ENCODE results near the gene GSTP1. TPM values are rescaled to one million over a fixed set of nuclear protein-coding genes. Genes with fewer than 3 reads are reported as not detected.

GSTP1 gene
- total RNA-seq = 293 TPM

GRCh38 chr11:67583247-67584204 is at the start of gene GSTP1:
TSS of gene GSTP1 (plus strand) at chr11:67583812. CDS start at chr11:67583844, 32 bp downstream.
- H3K9me3 ChIP-seq (ENCODE audit: control insufficient read depth in 3 of 3, low read length in 3 of 3) = no peaks in the 10 kb centered on the region
- peak within 1 kb of the TSS; percentile 74 to 76 (median 75) for H3K4me3 ChIP-seq (ENCODE audit: low read length in 3 of 3)
- H3K4me1 ChIP-seq (ENCODE audit: control insufficient read depth in 3 of 3, insufficient read depth in 3 of 3, low read length in 3 of 3) = peaks cover 7 to 28% (median 11%) of the 10 kb centered on the region in 3 donors

GRCh38 chr11:67534070-67534679 is 49.4 kb upstream of the GSTP1 start:
- no peaks in the 10 kb centered on the region for H3K4me1 ChIP-seq (ENCODE audit: control insufficient read depth in 3 of 3, insufficient read depth in 3 of 3, low read length in 3 of 3)
- H3K27me3 ChIP-seq (ENCODE audit: control insufficient read depth in 3 of 3, insufficient read depth in 3 of 3, low read length in 3 of 3) = peaks cover 0 to 7% (median 3%) of the 10 kb centered on the region in 3 donors
- peaks cover 0 to 3% (median 0%) of the 10 kb centered on the region in 3 donors for H3K9me3 ChIP-seq (ENCODE audit: control insufficient read depth in 3 of 3, low read length in 3 of 3)
- H3K36me3 ChIP-seq (ENCODE audit: control insufficient read depth in 3 of 3, insufficient read depth in 3 of 3, low read length in 3 of 3) = no peaks in the 10 kb centered on the region
- no peak overlapping the region for H3K27ac ChIP-seq (ENCODE audit: low read depth, low read length)
- no peak overlapping the region for H3K9ac ChIP-seq (ENCODE audit: low read depth in 1 of 3, low read length in 3 of 3)
- no peak overlapping the region for H3K4me3 ChIP-seq (ENCODE audit: low read length in 3 of 3)

More at GRCh38 chr11:67583247-67584204, at the start of gene GSTP1:
- peak within 1 kb of the TSS; percentile 83 for H3K27ac ChIP-seq (ENCODE audit: low read depth, low read length)
- peaks cover 16 to 23% (median 22%) of the 10 kb centered on the region in 3 donors for H3K36me3 ChIP-seq (ENCODE audit: control insufficient read depth in 3 of 3, insufficient read depth in 3 of 3, low read length in 3 of 3)
- H3K27me3 ChIP-seq (ENCODE audit: control insufficient read depth in 3 of 3, insufficient read depth in 3 of 3, low read length in 3 of 3) = peaks cover 0 to 7% (median 5%) of the 10 kb centered on the region in 3 donors
- peak within 1 kb of the TSS; percentile 85 to 90 (median 89) for H3K9ac ChIP-seq (ENCODE audit: low read depth in 1 of 3, low read length in 3 of 3)

DNA sequence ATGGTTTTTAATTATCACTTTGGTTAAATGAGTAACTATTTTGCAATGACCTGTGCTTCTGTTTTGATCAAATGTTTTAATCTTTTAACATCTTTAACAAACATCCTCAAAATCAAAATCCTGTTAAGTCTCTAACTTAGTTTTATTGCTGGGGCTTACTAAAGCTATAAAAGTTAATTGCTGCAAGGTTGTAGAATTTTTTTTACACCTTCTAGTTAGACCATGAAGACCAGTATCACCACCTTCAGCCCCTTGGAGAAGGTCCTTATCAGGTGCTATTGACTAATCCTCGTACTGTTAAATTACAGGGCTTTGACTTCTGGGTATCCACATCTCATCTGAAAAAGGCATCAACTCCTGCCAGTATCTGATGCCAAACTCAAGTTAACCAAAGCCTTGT is 48.1 kb upstream of the GSTP1 start:
- H3K4me1 ChIP-seq (ENCODE audit: control insufficient read depth in 3 of 3, insufficient read depth in 3 of 3, low read length in 3 of 3) = no peaks in the 10 kb centered on the region
- no peak overlapping the region for H3K27ac ChIP-seq (ENCODE audit: low read depth, low read length)
- H3K9ac ChIP-seq (ENCODE audit: low read depth in 1 of 3, low read length in 3 of 3) = no peak overlapping the region
- no peaks in the 10 kb centered on the region for H3K36me3 ChIP-seq (ENCODE audit: control insufficient read depth in 3 of 3, insufficient read depth in 3 of 3, low read length in 3 of 3)
- no peak overlapping the region for H3K4me3 ChIP-seq (ENCODE audit: low read length in 3 of 3)
- H3K27me3 ChIP-seq (ENCODE audit: control insufficient read depth in 3 of 3, insufficient read depth in 3 of 3, low read length in 3 of 3) = peaks cover 0 to 3% (median 0%) of the 10 kb centered on the region in 3 donors
- peaks cover 0 to 3% (median 0%) of the 10 kb centered on the region in 3 donors for H3K9me3 ChIP-seq (ENCODE audit: control insufficient read depth in 3 of 3, low read length in 3 of 3)

DNA sequence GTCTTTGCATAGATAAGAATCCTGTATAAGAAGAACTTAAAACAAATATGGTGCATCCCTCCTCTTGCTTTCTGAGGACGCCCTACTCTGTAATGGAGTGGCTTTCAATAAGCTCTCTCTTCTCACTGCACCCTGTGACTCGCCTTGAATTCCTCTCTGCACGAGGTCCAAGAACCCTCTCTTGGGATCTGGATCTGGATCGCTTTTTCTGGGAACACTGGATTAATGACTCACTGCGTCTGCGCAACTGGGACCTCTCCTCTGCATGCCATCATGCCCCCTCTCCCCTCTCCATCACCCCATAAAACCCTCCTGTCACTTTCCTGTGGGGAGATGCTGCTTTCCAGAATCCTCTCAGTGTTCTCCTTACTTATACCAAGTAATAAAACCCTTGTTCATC is 45.3 kb upstream of the GSTP1 start:
- H3K9me3 ChIP-seq (ENCODE audit: control insufficient read depth in 3 of 3, low read length in 3 of 3) = peaks cover 0 to 3% (median 0%) of the 10 kb centered on the region in 3 donors
- no peaks in the 10 kb centered on the region for H3K36me3 ChIP-seq (ENCODE audit: control insufficient read depth in 3 of 3, insufficient read depth in 3 of 3, low read length in 3 of 3)
- H3K27me3 ChIP-seq (ENCODE audit: control insufficient read depth in 3 of 3, insufficient read depth in 3 of 3, low read length in 3 of 3) = peaks cover 0 to 3% (median 0%) of the 10 kb centered on the region in 3 donors

DNA sequence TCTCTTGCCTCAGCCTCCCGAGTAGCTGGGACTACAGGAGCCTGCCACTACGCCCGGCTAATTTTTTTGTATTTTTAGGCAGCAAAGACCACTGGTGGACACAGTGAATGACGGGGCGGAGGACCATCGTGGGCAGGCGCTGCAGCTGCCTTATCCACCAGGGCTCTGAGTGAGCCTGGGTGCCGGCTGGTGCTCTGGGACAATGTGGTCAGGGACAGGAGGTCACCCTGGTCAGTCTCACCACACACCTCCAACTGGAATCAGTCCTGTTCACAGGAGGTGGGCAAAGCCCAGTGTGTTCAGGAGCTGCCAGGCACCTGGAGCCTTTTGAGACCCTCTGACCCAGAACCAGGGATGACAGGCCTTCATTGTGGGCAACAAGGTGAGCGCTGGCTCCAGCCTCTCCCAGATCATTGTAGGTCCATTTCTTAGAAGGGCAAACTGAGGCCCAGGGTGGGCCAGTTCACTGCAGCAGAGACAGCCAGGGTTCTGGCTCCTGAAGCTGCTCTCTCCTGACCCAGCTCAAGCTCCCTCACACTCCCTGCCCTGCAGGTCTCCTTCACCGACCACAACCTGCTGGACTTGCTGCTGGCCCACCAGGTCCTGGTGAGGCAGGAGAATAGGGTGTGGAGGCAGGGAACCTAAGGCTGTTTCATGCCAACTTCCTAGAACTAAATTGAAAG is 44.6 kb upstream of the GSTP1 start:
- Histone ChIP-seq H3K9ac (ENCODE audit: low read depth in 1 of 3, low read length in 3 of 3) (no peak overlapping the region), H3K27ac (ENCODE audit: low read depth, low read length) (no peak overlapping the region), H3K36me3 (ENCODE audit: control insufficient read depth in 3 of 3, insufficient read depth in 3 of 3, low read length in 3 of 3) (no peaks in the 10 kb centered on the region), H3K4me1 (ENCODE audit: control insufficient read depth in 3 of 3, insufficient read depth in 3 of 3, low read length in 3 of 3) (no peaks in the 10 kb centered on the region), H3K27me3 (ENCODE audit: control insufficient read depth in 3 of 3, insufficient read depth in 3 of 3, low read length in 3 of 3) (peaks cover 0 to 3% (median 0%) of the 10 kb centered on the region in 3 donors), H3K4me3 (ENCODE audit: low read length in 3 of 3) (no peak overlapping the region), H3K9me3 (ENCODE audit: control insufficient read depth in 3 of 3, low read length in 3 of 3) (no peaks in the 10 kb centered on the region)

More for the DNA sequence above, 45.3 kb upstream of the GSTP1 start:
- Histone ChIP-seq H3K4me1 (ENCODE audit: control insufficient read depth in 3 of 3, insufficient read depth in 3 of 3, low read length in 3 of 3) (no peaks in the 10 kb centered on the region), H3K27ac (ENCODE audit: low read depth, low read length) (no peak overlapping the region), H3K9ac (ENCODE audit: low read depth in 1 of 3, low read length in 3 of 3) (no peak overlapping the region), H3K4me3 (ENCODE audit: low read length in 3 of 3) (no peak overlapping the region)

DNA sequence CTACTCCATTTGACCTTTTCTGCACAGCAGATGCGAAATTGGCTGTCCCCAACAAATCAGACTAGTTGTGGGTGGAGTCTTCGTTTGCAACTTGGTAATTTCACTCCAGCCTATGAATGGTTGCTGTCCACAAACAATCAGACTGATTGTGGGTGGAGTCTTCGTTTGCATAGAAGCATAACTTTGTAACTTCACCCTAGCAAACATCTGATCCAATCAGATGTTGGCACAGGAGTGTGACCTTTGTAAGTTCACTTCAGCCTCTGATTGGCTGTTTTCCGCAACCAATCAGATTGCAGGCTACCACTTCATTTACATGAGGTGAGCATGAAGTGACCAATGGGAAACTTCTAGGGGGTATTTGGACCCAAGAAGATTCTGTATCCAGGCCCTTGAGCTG is 44.1 kb upstream of the GSTP1 start:
- Histone ChIP-seq H3K9me3 (ENCODE audit: control insufficient read depth in 3 of 3, low read length in 3 of 3) (no peaks in the 10 kb centered on the region), H3K4me3 (ENCODE audit: low read length in 3 of 3) (no peak overlapping the region), H3K4me1 (ENCODE audit: control insufficient read depth in 3 of 3, insufficient read depth in 3 of 3, low read length in 3 of 3) (peaks cover 0 to under 1% (median 0%) of the 10 kb centered on the region in 3 donors), H3K36me3 (ENCODE audit: control insufficient read depth in 3 of 3, insufficient read depth in 3 of 3, low read length in 3 of 3) (no peaks in the 10 kb centered on the region), H3K27me3 (ENCODE audit: control insufficient read depth in 3 of 3, insufficient read depth in 3 of 3, low read length in 3 of 3) (peaks cover 0 to 3% (median 0%) of the 10 kb centered on the region in 3 donors), H3K9ac (ENCODE audit: low read depth in 1 of 3, low read length in 3 of 3) (no peak overlapping the region), H3K27ac (ENCODE audit: low read depth, low read length) (no peak overlapping the region)

DNA sequence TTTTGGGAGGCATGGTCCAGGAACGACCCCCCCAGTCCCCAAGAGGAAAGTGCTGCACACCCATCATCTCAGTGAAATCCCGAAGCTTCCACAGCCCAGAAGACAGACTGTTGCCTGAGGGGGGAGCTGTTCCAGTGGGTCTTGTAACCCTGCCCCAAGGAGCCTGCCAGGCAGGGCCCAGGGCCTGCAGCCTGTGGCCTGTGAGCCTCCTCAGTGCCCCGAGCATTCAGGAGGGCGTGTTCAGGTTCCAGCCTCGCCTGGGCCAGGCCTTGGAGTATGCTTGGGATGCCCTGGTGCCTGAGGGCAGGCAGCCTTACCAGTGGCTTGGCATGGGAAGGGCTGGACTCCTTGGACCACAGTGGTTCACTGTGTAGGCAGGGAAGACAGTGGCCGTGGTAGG is 42.4 kb upstream of the GSTP1 start:
- H3K4me1 ChIP-seq (ENCODE audit: control insufficient read depth in 3 of 3, insufficient read depth in 3 of 3, low read length in 3 of 3) = peaks cover 8 to 9% (median 8%) of the 10 kb centered on the region in 3 donors
- H3K27ac ChIP-seq (ENCODE audit: low read depth, low read length) = no peak overlapping the region
- no peak overlapping the region for H3K9ac ChIP-seq (ENCODE audit: low read depth in 1 of 3, low read length in 3 of 3)
- H3K36me3 ChIP-seq (ENCODE audit: control insufficient read depth in 3 of 3, insufficient read depth in 3 of 3, low read length in 3 of 3) = no peaks in the 10 kb centered on the region
- H3K4me3 ChIP-seq (ENCODE audit: low read length in 3 of 3) = no peak overlapping the region
- H3K27me3 ChIP-seq (ENCODE audit: control insufficient read depth in 3 of 3, insufficient read depth in 3 of 3, low read length in 3 of 3) = peaks cover 0 to 3% (median 0%) of the 10 kb centered on the region in 3 donors
- H3K9me3 ChIP-seq (ENCODE audit: control insufficient read depth in 3 of 3, low read length in 3 of 3) = no peaks in the 10 kb centered on the region

DNA sequence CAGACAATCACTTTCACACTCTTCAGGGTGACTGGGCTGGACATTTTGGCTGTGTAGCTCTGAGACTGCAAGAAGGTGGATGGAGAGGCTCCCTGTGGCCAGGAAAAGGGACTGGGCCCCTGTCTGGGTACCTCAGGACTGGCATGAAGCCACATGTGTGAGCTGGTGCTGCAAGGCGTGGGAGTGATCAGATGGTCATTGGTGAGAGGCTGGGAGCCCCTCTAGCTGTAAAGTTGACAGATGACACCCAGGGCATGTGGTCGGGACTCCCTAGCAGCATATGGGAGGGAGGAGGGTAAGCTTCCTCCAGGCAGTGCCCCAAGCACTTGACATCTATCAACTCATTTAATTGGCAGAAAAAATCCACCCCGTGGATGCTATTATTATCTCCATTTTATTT is 41.4 kb upstream of the GSTP1 start:
- Histone ChIP-seq H3K27ac (ENCODE audit: low read depth, low read length) (no peak overlapping the region), H3K4me3 (ENCODE audit: low read length in 3 of 3) (no peak overlapping the region), H3K9ac (ENCODE audit: low read depth in 1 of 3, low read length in 3 of 3) (no peak overlapping the region), H3K36me3 (ENCODE audit: control insufficient read depth in 3 of 3, insufficient read depth in 3 of 3, low read length in 3 of 3) (no peaks in the 10 kb centered on the region), H3K4me1 (ENCODE audit: control insufficient read depth in 3 of 3, insufficient read depth in 3 of 3, low read length in 3 of 3) (peaks cover 8 to 9% (median 8%) of the 10 kb centered on the region in 3 donors), H3K9me3 (ENCODE audit: control insufficient read depth in 3 of 3, low read length in 3 of 3) (no peaks in the 10 kb centered on the region), H3K27me3 (ENCODE audit: control insufficient read depth in 3 of 3, insufficient read depth in 3 of 3, low read length in 3 of 3) (peaks cover 0 to 3% (median 0%) of the 10 kb centered on the region in 3 donors)

GRCh38 chr11:67542971-67543370 is 40.6 kb upstream of the GSTP1 start:
- Histone ChIP-seq H3K9me3 (ENCODE audit: control insufficient read depth in 3 of 3, low read length in 3 of 3) (no peaks in the 10 kb centered on the region), H3K27ac (ENCODE audit: low read depth, low read length) (no peak overlapping the region)

More at GRCh38 chr11:67542971-67543370, 40.6 kb upstream of the GSTP1 start:
- no peaks in the 10 kb centered on the region for H3K36me3 ChIP-seq (ENCODE audit: control insufficient read depth in 3 of 3, insufficient read depth in 3 of 3, low read length in 3 of 3)
- H3K27me3 ChIP-seq (ENCODE audit: control insufficient read depth in 3 of 3, insufficient read depth in 3 of 3, low read length in 3 of 3) = peaks cover 0 to 3% (median 0%) of the 10 kb centered on the region in 3 donors
- no peak overlapping the region for H3K9ac ChIP-seq (ENCODE audit: low read depth in 1 of 3, low read length in 3 of 3)
- H3K4me1 ChIP-seq (ENCODE audit: control insufficient read depth in 3 of 3, insufficient read depth in 3 of 3, low read length in 3 of 3) = peaks cover 8 to 9% (median 8%) of the 10 kb centered on the region in 3 donors
- no peak overlapping the region for H3K4me3 ChIP-seq (ENCODE audit: low read length in 3 of 3)

Measured in skeletal muscle tissue (tissue), 4 donors.